PC-9 (cell line): Measurements from ENCODE around the gene MIGA2.

ENCODE experiments used
- CTCF ChIP-seq: fragments of 200-600 bp; sonication (generic); conservative IDR thresholded peaks from 2 replicates; pipeline ENCODE4 v1.6.1; 2017; ENCODE audit warnings: mixed run types, antibody characterized with exemption, mild to moderate bottlenecking, moderate library complexity
- EZH2 ChIP-seq: fragments of 200-600 bp; sonication (generic); IDR thresholded peaks from 2 replicates; pipeline ENCODE4 v1.8.0; 2017; ENCODE audit warnings: antibody characterized with exemption, low read depth

DNA sequence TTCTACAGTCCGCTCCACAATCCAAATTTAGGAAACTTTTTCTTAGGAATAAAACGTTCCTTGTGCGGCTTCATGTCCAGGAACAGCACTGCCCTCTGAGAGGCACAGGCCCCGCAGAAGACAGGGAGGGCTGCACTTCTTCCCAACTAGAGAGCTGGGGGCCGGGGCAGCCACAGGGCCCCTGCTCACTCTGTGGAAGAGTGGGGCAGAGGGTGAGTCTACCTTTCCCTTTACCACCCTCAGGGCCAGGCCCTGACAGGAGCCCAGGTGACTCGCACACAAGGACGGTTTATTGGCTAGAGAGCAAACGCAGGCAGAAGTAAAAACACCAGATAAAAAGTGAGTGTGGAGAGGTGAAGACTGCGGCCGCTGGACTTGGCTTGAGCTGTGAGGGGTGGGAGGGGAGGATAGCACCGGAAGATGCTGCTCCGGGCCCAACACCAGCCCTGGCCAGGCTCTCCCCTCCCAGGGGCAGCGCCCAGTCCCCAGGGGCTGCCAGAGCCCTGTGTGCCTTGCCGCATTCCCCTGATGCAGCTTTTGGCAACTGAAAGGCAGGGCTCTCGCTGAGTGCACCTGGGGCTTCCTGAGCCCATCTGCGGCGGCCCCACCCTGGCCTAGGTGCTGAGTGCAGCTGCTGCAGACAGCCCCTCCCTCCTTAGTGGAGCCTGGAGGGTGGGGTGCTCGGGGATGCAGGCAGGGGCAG is 28.5 kb upstream of the MIGA2 start:
- TF ChIP-seq EZH2, result no peak
- TF ChIP-seq CTCF, result no peak
